Liver (tissue), 3 donors: ENCODE results near the gene AATF.

ENCODE experiments used
- CTCF ChIP-seq: fragments of 150-350 bp; IDR thresholded peaks from 2 replicates; pipeline ENCODE4 v1.5.1; 2017; ENCODE audit warnings: improper control_type of control experiment, low read depth, low read length; ENCODE audit not compliant: missing input control
- GABPA ChIP-seq, 2 donors: IDR thresholded peaks in 1 of 2; conservative IDR thresholded peaks in 1 of 2; 2 replicates each; pipeline ENCODE4 v1.6.1; 2016; ENCODE audit warnings: antibody characterized with exemption in 2 of 2, mild to moderate bottlenecking in 1 of 2, moderate library complexity in 1 of 2
- JUND ChIP-seq, 2 donors: IDR thresholded peaks; 2 replicates each; pipeline ENCODE4 v1.6.1; 2016; ENCODE audit warnings: antibody characterized with exemption in 2 of 2
- MAX ChIP-seq: IDR thresholded peaks from 2 replicates; pipeline ENCODE4 v1.6.1; 2016; ENCODE audit warnings: antibody characterized with exemption
- RAD21 ChIP-seq, 2 donors: IDR thresholded peaks; 2 replicates each; pipeline ENCODE4 v1.6.1; 2016; ENCODE audit warnings: antibody characterized with exemption in 2 of 2, mild to moderate bottlenecking in 2 of 2
- REST ChIP-seq: IDR thresholded peaks from 2 replicates; pipeline ENCODE4 v1.6.1; 2016; ENCODE audit warnings: antibody characterized with exemption, mild to moderate bottlenecking
- RXRA ChIP-seq, 2 donors: IDR thresholded peaks; 2 replicates each; pipeline ENCODE4 v1.6.1; 2017 to 2018; ENCODE audit warnings: antibody characterized with exemption in 2 of 2, mild to moderate bottlenecking in 1 of 2
- SP1 ChIP-seq: IDR thresholded peaks from 2 replicates; pipeline ENCODE4 v1.6.1; 2018; ENCODE audit warnings: antibody characterized with exemption, mild to moderate bottlenecking
- TAF1 ChIP-seq: conservative IDR thresholded peaks from 2 replicates; pipeline ENCODE4 v1.6.1; 2016; ENCODE audit warnings: antibody characterized with exemption, mild to moderate bottlenecking
- YY1 ChIP-seq: IDR thresholded peaks from 2 replicates; pipeline ENCODE4 v1.6.1; 2016; ENCODE audit warnings: antibody characterized with exemption, mild to moderate bottlenecking
- ZBTB33 ChIP-seq: IDR thresholded peaks from 2 replicates; pipeline ENCODE4 v1.6.1; 2016; ENCODE audit warnings: antibody characterized with exemption
- donor health status: healthy.
- donor health status: healthy.

GRCh38 chr17:37069087-37069486 is 120.3 kb downstream of the AATF start:
- TF ChIP-seq REST (no peak), CTCF (no peak), JUND (IDR thresholded peaks at IDR 0.05) (no peak), RXRA (IDR thresholded peaks at IDR 0.05) (no peak), RAD21 (IDR thresholded peaks at IDR 0.05) (no peak), GABPA (IDR thresholded peaks at IDR 0.05 in 1 of 2, conservative IDR thresholded peaks at IDR 0.05 in 1 of 2) (no peak), SP1 (no peak), TAF1 (no peak), MAX (no peak), YY1 (no peak), ZBTB33 (no peak)
